GM21367 (cell line): ENCODE data around the gene RNASET2.
"Not testable (repeated sequence)": the region's sequence is repeated elsewhere in the genome, so short reads cannot be mapped to it uniquely, and the experiment has no call there.

Source experiments
- ATAC-seq: cut with Tn5 transposase; IDR thresholded peaks from one replicate; pipeline ENCODE4 v1.9.1; 2021; ENCODE audit not compliant: unreplicated experiment

Gene RNASET2

DNA sequence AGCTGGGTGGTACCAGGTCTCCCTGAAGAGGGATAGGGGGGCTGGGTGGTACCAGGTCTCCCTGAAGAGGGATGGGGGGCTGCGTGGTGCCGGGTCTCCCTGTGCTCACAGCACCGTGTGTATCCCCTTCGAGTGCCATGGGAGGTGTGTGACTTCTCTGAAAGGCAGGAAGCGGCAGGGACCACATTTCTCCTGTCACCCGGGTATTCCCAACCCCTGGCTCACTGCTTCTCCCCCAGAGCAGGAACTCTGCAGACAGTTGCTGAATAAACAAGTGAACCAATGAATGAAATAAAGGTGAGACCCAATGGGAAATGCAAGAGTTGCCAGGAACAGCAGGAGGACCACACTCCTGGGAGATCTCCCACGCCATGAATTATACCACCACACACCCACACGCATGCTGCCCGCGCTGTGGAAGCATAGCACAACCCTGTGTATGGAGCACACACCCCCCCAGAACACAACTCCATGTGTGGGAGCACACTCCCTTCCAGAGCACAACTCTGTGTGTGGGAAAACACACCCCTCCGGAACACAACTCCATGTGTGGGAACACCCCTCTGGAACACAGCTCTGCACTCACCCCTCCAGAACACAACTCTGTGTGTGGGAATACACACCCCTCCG lies 50.7 kb downstream of the RNASET2 start:
- ATAC-seq, result no peak

DNA sequence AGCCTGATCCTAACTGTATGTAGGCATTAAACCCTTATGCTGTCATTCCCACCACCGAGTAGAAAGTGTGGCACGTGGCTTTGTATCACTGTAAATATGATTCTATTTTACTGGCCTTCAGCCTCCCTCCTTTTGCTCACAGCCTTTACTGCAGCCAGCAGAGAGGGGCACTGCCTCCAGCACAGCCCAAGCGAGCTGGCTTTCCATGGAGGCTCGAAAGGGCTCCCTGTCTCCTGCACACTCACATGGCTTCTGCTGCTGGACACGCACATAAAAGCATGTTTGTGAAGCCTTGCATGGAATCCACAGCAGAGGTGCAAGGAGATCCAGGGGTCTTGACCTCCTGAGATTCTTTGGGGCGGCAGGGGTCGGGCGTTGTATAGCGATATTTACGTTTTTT lies 51.3 kb downstream of the RNASET2 start:
- ATAC-seq, result no peak

DNA sequence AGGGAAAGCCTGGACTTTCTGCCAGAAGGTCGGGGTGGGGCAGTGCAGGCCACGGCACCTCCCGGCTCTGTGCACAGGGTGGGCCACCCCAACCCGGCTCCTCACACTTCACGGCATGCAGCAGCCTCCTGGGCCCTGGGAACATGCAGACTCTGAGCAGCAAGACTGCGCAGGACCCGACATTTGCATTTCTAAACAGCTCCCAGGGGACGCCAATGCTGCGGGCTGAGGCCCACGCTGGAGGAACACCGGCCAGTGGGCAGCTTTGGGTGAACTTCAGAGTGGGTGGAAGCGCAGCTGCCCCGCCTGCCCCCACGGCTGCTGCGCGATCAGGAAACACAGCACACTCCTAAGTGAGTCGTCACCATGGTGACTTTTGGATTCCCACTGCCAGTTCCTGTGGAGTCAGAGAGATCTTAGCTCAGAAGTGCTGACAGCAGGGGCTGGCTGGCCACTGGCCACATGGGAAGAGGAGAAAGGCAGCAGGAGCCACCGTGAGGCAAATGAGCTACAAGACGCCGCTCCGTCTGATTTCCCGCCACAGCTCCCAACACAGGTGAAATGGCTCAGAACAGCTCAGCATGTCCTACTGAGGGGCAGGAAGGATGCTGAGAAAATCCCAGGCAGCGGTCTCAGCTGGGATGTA lies 52.1 kb downstream of the RNASET2 start:
- no peak for ATAC-seq

DNA sequence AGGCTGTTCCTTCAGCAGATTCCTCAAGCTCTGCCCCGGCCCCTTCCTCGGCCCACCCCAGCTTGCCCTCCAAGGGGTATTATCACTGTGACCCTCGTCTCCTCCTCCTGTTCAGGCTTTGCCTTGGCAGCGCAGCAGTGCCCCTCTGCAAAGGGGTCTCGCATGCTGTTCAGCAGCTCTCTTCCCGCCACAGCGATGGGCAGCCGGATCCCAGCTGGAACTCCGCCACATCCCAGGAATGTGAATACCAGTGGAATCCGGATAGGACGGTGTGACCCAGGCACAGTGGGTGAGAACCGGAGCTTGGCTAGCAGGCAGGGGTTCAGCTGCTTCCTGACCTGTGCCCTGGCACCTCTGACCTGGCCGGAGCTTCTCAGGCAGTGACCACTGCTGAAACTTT lies 52.9 kb downstream of the RNASET2 start:
- no peak for ATAC-seq

DNA sequence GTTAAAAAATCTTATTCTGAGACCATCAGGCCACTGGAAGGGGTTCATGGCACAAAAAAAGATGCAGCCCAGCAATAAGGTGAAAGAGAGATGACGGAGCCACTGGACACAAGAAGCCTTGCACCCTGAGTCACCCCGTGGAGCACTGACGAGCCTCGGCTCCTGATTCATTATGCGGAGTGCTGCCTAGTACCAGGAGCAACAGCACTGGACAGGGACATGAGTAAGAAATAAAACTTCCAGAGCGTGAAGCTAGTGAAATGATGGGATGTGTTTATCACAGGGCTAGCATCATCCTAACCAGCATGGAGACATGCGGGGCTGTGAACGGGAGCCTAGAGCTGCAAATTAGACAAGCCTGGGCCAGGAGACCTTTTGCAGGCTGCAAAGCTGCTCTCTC lies 53.3 kb downstream of the RNASET2 start:
- no peak for ATAC-seq

DNA sequence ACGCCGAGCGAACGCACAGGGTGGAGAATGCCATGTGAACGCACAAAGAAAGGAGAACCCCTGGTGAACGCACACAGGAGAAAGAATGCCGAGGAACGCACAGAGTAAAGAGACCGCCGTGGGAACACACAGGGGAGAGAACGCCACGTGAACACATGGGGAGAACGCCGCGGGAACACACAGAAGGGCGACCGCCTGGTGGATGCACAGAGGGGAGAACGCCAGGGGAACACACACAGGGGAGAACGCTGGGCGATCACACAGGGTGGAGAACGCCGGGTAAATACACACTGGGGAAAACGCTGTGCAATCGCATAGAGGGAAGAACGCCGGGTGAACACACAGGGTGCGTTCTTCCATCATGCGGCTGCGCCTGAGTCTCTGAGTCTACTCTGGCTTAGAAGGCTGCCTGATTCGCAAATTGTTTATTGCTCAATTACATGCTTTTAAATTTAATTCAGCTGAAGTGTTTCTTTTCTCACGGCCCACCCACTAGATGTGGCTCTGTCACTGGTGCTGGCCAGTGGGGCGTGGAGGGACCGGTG lies 54.1 kb downstream of the RNASET2 start:
- ATAC-seq, result no peak

DNA sequence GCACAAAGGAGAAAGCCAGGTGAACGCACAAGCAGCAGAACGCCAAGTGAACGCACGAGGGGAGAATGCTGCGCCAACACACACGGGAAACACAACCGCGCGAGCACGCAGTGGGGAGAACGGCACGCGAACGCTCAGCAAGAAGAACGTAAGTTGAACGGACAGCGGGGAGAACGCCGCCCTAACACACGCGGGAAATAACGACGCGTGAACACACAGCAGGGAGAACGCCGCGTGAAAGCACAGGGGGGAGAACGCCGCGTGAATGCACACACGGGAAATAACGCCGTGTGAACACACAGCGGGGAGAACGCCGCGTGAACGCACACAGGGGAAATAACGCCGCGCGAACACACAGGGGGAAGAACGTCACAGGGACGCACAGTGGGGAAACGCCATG lies 54.7 kb downstream of the RNASET2 start:
- no peak for ATAC-seq

DNA sequence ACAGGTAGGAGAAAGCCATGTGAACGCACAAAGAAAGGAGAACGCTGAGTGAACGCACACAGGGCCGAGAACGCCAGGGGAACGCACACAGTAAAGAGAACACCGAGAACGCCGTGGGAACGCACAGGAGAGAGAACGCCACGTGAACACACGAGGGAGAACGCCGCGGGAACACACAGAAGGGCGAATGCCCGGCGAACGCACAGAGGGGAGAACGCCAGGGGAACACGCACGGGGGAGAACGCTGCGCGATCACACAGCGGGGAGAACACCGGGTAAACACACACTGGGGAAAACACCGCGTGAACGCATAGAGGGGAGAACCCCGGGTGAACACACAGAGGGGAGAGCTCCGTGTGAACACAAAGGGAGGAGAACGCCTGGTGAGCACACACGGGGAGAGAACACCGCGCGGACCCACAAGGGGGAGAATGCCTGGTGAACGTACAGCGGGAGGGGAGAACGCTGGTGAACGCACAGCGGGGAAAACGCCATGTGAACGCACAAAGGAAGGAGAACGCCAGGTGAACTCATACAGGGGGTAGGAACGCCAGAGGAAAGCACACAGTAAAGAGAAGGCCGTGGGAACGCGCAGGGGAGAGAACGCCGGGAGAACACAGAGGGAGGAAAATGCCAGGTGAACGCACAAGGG lies 55.3 kb downstream of the RNASET2 start:
- ATAC-seq, result no peak

DNA sequence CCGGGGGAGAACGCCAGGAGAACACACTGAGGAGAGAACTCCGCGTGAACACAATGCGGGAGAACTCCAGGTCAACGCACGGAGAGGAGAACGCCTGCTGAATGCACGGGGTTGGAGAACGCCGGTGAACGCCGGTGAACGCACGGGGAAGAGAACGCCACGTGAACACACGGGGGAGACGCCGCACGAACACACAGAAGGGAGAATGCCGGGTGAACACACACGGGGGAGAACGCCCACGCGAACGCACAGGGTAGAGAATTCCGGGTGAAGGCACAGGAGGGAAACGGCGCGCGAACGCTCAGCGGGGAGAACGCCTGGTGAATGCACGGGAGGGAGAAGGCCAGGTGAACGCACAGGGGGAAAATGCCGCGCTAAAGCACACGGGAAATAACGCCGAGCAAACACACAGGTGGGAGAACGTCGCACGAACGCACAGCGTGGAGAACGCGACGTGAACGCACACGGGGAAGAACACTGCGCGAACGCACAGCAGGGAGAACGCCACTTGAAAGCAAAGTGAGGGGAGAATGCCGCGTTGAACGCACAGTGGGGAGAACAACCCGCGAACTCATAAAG lies 56.1 kb downstream of the RNASET2 start:
- no peak for ATAC-seq

DNA sequence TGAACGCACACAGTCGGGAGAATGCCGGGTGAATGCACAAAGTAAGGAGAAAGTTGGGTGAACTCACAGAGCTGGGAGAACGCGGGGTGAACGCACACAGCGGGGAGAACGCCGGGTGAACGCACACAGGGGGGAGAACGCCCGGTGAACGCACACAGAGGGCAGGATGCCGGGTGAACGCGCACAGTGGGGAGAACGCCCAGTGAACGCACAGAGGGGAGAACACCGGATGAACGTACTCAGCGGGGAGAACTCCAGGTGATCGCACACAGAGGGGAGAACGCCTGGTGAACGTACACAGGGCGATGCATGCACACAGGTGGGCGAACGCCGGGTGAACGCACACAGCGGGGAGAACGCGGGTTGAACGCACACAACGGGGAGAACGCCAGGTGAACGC lies 57.4 kb downstream of the RNASET2 start:
- no peak for ATAC-seq

DNA sequence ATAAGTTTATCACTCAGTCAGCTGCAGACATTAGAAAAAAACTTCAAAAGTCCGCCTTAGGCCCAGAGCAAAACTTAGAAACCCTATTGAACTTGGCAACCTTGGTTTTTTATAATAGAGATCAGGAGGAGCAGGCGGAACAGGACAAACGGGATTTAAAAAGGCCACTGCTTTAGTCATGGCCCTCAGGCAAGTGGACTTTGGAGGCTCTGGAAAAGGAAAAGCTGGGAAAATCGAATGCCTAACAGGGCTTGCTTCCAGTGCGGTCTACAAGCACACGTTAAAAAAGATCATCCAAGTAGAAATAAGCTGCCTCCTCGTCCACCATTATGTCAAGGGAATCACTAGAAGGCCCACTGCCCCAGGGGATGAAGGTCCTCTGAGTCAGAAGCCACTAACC lies 61.7 kb downstream of the RNASET2 start:
- ATAC-seq, result not testable (repeated sequence)

DNA sequence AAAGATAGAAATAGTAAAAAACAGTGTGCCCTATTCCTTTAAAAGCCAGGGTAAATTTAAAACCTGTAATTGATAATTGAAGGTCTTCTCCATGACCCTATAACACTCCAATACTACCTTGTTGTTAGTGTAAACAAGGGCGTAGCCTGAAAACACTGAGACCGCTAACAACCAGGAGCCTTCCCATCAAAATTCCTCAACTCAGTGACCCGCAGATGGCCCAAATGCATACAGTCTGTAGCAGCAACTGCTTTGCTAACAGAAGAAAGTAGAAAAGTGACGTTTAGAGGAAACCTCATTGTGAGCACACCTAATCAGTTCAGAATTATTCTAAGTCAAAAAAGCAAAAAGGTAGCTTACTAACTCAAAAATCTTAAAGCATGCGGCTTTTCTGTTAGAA lies 63.9 kb downstream of the RNASET2 start:
- ATAC-seq, result not testable (repeated sequence)

DNA sequence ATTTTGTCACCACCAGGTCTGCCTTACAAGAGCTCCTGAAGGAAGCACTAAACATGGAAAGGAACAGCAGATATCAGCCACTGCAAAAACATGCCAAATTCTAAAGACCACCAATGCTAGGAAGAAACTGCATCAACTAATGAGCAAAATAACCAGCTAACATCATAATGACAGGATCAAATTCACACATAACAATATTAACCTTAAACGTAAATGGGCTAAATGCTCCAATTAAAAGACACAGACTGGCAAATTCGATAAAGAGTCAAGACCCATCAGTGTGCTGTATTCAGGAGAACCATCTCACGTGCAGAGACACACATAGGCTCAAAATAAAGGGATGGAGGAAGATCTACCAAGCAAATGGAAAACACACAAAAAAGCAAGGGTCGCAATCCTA lies 69.6 kb downstream of the RNASET2 start:
- not testable (repeated sequence) for ATAC-seq

DNA sequence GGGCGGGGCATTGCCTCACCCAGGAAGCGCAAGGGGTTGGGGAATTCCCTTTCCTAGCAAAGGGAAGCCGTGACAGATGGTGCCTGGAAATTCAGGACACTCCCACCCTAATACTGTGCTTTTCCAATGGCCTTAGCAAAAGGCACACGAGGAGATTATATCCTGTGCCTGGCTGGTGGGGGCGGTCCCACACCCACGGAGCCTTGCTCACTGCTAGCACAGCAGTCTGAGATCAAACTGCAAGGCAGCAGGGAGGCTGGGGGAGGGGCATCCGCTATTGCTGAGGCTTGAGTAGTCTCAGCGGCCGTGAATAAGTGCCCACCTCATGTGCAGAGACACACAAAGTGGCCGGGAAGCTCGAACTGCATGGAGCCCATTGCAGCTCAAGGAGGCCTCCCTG lies 71.4 kb downstream of the RNASET2 start:
- not testable (repeated sequence) for ATAC-seq

DNA sequence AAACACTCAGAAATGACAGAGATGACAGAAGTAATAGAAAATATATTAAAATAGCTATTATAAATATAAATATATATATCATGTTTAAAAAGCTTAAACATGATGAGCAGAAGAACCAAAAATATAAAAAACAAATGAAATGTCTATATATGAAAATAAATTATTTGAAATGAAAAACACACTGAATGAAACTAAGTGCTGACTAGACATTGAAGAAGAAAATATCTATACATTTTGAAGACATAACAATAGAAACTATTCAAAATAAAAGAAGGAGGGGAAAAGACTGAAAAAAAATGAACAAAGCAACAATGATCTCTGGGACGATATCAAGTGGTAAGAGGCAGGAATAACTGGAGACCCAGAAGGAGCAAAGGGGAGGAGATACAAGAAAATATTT lies 76.8 kb downstream of the RNASET2 start:
- ATAC-seq, result no peak
